AG09309 (cell line): ENCODE data around the gene STAM2.

Experiments used
- DNase-seq: peaks from one replicate; pipeline ENCODE4 v3.0.0-alpha.2; 2010; ENCODE audit warnings: low read depth
- H3K4me3 ChIP-seq: 2 replicates; pipeline ENCODE4 v1.5.1; 2011; ENCODE audit warnings: mild to moderate bottlenecking, low read depth, low read length, moderate library complexity; ENCODE audit not compliant: control insufficient read depth
- TF ChIP-seq, protein P1 (sequence below): IDR thresholded peaks from 2 replicates; pipeline ENCODE4 v1.5.1; 2011; ENCODE audit warnings: mild to moderate bottlenecking, low read depth, low read length, inconsistent platforms; ENCODE audit not compliant: insufficient read depth, control insufficient read depth; ENCODE audit errors: missing control alignments

The STAM2 gene

DNA sequence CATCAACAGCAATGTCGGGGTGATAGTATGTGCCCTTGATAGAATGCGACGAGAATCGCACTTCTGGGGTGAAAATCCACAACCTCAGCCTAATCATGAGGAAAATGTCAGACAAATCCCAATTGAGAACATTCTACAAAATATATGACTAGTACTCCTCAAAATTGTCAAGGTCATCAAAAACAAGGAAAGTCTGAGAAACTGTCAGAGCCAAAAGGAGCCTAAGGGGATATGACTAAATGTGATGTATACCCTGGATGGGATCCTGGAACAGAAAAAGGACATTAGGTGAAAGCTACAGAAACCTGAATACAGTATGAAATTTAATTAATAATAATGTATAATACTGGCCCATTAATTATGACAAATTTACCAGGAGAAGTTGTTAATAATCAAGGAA lies 69.1 kb downstream of the STAM2 start:
- no peak for DNase-seq
- no peak overlapping the region for H3K4me3 ChIP-seq
- TF ChIP-seq, protein P1, sequence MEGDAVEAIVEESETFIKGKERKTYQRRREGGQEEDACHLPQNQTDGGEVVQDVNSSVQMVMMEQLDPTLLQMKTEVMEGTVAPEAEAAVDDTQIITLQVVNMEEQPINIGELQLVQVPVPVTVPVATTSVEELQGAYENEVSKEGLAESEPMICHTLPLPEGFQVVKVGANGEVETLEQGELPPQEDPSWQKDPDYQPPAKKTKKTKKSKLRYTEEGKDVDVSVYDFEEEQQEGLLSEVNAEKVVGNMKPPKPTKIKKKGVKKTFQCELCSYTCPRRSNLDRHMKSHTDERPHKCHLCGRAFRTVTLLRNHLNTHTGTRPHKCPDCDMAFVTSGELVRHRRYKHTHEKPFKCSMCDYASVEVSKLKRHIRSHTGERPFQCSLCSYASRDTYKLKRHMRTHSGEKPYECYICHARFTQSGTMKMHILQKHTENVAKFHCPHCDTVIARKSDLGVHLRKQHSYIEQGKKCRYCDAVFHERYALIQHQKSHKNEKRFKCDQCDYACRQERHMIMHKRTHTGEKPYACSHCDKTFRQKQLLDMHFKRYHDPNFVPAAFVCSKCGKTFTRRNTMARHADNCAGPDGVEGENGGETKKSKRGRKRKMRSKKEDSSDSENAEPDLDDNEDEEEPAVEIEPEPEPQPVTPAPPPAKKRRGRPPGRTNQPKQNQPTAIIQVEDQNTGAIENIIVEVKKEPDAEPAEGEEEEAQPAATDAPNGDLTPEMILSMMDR = no peak

DNA sequence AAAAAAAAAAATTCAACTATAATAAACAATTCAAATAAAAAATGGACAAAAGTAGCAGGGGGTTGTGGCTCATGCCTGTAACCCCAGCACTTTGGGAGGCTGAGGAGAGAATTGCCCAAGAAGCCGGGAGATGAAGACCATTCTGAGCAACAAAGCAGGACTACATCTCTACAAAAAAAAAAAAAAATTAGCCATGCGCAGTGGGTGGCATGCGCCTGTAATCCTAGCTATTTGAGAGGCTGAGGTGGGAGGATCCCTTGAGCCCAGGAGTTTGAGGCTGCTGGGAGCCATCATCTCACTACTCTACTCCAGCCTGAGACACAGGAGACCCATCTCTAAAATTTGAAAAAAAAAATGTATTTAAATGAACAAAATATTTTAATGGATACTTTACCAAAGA lies 72.3 kb downstream of the STAM2 start:
- no peak overlapping the region for H3K4me3 ChIP-seq
- TF ChIP-seq, protein P1 = no peak
- DNase-seq = no peak

DNA sequence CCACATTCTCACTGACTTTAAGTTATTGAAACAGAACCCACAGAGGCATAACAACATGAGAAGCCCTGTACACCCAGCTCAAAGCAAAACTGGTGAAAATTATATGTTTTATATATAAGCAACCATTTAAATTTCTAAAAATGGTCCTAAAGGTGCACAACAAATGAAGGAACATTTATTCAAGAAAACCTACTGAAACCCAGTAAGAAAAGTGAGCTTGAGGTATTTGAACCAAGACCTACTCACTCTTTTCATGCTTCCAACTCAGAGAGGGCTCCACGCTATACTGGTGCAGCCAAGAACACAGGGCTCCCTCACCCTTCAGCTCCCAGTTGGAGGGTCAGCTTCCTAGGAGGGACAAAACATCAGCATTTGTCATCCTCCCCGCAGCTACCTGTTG lies 74.6 kb downstream of the STAM2 start:
- no peak for DNase-seq
- TF ChIP-seq, protein P1 = no peak
- H3K4me3 ChIP-seq = no peak overlapping the region

DNA sequence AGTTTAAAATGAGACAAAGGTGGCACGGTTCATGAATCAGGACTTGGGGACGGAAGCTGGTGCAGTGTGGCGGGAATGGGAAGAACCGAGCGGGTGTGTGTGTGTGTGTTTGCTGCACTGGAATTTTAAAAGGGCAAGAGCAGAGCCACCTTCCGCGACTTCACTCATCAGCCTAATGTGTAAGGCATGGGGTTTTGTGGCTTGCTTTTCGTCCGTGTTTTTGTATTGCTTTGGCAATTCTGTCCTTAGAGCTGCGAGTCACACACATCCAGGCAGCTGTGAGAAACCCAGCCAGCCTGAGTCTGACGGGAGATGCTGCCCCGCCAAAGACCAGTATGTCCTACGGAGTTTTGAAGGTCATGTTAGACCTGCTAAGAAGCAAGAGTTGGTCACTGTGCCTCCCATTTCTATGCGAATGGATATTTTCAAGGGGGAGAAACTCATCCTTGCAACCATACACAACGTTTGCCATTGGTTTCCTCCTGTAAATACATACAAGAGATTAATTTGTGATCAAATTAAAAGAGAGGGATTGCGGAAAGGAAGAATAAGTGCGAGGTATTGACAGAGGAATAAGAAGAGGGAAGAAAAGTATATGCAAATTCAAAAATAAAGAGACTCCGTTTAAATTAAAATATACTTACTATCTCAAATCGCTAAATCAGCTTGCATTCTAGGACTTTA lies 76.1 kb downstream of the STAM2 start:
- peak overlapping the region; percentile 51 for H3K4me3 ChIP-seq
- DNase-seq = no peak
- TF ChIP-seq, protein P1 = no peak

DNA sequence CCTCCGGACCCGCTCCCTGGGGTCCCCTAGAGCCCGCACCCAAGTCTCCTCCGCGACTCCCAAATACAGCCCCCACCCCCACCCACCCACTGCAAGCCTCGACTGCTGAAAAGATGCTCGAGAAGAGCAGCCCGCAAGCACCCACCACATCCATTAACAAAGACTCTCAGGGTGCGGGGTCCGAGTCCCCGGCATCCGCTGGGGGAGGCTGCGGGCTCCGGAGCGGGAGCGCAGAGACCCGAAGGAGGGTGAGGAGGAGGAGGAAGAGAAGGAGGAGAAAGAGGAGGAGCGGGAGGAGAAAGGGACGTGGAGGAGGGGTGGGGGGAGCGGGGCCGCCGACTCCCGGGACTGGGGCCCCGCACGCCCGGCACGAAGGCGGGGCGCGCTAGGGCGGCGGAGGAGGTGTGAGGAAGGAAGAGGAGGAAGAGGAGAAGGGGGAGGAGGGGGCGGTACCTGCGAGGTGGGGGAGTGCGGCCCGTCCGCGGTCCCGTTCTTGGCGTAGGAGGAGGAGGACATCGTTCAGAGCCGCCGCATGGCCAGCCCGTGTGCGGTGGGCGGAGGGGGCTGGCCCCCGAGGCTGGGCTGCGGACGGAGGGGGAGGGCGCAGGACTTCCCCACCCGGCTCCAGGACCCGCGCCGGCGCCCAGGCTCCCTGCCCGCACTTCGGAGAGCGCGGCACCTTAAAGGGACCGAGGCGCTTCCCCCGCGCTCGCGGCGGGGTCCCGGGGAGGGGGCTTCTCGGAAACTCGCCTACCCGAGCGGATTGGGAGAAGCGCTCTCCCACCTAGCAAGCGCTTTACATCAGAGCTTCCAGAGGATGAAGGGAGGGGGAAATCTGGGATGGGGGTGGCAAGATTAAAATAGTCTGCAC lies 76.8 kb downstream of the STAM2 start, which contains the start of gene CACNB4:
TSS of gene CACNB4 (minus strand) at position 549 of the 871 bp plus-strand sequence.
- TF ChIP-seq, protein P1 = no peak
- peak within 1 kb of the TSS; percentile 51 for H3K4me3 ChIP-seq
- no peak for DNase-seq

DNA sequence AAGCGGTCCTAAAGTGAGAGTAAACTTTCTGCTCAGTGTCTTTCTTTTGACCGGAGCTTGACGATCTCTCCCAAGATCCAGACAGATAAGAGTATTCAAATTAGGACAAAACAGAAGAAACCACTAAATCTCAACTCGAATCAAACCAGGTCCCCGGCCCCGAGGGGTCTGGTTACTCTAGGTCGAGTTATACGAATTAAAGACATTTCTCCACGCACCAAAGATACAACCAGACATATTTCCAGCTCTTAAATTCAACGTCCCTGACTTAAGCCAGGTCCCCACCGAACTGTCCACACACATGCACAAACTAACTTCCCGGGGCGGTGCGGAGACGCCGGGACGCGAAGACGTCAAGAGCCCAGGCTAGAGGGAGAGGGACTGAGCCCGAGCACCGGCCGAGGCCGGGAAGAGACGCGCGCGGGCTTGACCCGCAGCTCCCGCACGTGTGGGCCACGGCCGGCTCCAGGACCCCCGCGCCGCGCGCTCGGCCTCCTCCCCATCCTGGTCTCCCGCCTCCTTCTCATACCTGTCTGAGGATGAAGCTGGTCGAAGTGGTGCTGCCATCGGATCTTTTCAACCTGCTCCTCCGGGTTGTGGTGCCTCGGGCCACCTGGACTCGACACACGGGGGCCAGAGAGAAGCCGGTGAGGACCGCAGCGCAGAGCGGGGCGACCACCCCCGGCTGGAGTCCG lies 77.6 kb downstream of the STAM2 start:
- H3K4me3 ChIP-seq = peak overlapping the region; percentile 51
- TF ChIP-seq, protein P1 = no peak
- no peak for DNase-seq
